GDM1 (cell line): ENCODE results near the gene GPR146.
A peak's percentile ranks its signal among the peaks of the same experiment; 100 is the strongest.
"Not testable (repeated sequence)": the region's sequence is repeated elsewhere in the genome, so short reads cannot be mapped to it uniquely, and the experiment has no call there.

Source experiments
- DNase-seq: peaks from one replicate; lab custom pipeline; 2025; lab: John Stamatoyannopoulos, UW

Gene GPR146

DNA sequence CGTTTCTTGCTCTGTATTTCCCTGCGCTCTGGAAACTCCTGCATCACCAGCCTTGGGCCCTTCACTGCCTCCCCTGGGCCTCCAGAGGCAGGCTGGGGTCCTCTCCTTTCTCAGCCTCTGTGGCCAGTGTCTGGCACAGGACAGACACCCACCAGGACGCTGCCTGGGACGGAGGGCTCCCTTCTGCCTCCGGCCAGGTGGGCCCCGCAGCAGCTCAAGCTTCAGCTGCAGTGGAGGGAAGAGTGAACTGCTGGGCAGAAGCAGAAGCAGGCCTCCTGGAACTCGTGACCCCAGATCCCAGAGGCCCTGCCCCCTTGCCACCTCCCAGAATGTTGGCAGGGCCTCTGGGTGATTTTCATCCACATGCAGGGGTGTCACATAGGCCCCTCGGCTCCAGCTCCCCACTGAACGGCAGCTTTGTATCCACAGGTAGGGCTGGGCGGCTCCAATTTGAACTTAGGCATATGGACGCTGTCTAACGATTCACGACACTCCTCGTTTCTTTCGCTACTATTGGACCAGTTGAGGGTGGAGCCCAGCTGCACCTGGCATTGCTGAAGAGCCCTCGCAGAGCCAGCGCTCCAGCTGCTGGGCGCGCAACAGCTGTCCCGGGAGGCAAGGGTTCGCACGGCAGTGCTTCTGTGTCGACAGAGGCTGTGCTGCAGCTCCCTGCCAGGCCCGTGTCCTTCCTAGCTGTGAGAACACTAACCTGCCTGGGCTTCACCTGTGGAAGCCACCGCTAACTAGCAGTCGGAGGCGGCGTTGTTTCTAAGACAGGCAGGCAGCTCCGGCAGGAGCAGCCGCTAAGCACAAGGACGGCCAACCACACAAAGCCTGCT is 18.4 kb upstream of the GPR146 start:
- no peak for DNase-seq

DNA sequence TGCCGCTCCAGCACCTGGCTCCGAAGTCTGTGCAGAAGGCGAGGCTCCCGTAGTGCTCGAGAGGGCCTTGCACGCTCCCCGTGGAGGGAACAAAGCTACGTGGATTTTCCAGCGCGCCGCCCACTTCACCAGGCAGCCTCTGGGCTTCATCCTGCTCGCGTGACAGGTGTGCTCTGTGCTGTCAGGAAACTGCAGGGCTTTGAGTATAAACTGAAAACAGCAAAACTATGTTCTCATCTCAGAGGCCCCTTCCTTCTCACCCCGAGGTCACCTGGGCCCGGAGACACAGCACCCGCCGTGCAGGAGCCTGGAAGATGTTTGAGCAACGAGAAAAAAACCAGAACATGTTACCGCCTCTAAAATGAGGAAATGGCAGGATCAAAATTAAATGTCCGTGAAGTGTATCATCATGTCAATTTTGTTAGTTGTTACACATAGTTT is 17.6 kb upstream of the GPR146 start:
- DNase-seq = no peak

DNA sequence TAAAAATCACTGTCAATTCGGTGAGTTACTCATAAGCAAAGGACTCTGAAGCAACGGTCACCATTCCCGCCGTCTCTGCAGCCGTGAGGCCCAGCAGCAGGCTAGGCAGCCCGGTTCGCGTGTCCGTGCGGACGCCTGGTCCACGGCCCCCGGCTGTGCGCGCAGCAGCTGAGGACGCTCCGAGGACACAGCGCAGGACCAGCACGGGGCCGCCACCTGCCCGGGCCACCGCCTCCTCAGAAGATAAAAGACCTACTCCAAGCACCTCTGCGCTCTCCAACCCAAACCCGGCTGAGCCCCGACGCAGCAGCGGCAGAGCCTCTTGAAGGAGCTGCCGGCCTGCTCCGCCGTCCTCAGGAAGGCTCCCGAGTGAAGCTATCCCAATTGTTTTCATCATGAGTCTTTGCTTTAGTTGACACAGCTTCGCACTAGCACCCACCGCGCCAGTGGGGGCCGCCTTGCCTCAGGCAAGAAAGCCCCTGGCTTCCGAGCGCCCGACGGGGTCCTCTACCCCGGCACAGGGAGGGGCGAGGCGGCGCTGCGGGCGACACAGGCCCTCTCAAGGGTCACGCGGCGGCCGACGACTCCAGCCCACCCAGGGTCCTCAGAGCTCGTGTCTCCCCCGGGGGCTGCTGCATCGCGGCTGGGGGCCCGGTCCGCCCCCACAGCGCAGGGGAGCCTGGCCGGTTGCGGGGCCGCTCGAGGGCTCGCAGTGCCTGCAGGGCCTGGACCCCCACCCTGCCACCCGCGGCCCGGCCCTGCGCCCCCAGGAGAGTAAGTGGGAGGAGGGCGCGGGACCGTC is 16.9 kb upstream of the GPR146 start:
- no peak for DNase-seq

DNA sequence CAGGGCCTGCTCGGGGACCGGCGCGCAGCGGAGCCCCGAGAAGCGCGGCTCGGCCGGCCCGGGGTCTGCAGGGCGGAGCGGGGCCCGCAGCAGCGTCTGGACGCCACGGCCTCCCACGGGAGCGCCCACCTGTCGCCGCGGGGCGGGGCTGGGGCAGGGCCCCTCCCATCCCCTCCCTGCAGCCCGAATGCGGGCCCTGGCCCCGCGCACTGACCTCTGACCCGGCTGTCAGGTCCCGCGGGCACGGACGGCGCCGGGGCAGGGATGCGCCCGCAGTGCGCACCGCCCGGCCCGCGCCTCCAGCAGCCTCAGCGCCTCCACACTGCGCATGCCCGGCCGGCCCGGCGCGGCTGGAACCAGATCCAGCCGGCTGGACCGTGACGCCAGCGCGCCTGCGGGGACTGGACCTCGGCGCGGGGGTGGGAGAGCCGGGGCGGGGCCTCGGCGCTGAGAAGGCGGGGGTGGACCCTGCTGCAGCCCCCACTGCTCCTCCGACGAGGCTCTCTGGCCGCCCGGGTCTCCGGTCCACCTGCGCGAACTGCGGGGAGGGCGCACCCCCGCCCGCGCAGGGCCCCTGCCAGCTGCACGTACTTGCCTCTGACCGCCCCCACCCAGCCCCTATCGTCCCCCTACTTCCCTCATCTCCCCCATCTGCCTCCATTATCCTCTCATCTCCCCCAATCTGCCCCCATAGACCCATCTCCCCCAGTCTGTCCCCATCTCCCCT is 16.1 kb upstream of the GPR146 start:
- peak; percentile 82 for DNase-seq

DNA sequence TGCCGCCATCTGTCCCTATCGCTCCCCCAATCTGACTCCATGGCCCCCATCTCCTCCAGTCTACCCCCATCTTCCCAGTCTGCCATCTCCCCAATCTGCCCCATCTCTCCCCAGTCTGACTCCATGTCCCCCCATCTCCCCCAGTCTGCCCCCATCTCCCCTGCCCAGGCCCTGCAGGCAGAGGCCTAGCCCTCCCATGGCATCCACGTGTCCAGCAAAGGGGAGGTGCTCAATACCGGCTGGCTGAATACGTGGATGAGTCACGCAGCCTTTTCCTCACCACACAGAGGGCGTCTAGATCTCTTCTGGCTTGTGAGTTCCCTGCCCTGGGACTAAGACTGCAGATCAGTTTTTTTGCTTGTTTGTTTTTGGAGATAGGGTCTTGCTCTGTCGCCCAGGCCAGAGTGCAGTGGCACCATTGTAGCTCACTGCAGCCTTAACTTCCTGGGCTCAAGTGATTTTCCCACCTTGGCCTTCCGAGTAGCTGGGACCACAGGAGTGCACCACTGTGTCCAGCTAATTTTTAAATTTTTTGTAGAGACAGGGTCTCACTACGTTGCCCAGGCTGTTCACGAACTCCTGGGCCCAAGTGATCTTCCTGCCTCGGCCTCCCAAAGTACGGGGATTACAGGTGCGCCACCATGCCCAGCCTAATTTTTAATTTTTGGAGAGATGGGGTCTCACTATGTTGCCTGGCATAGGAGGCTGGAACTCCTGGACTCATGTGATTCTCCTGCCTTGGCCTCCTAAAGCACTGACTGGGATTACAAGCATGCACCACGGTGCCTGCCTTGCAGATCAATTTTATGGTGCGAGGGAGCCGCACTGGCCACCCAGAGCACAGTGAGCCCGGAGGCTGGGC is 15.3 kb upstream of the GPR146 start:
- DNase-seq = peak; percentile 82

DNA sequence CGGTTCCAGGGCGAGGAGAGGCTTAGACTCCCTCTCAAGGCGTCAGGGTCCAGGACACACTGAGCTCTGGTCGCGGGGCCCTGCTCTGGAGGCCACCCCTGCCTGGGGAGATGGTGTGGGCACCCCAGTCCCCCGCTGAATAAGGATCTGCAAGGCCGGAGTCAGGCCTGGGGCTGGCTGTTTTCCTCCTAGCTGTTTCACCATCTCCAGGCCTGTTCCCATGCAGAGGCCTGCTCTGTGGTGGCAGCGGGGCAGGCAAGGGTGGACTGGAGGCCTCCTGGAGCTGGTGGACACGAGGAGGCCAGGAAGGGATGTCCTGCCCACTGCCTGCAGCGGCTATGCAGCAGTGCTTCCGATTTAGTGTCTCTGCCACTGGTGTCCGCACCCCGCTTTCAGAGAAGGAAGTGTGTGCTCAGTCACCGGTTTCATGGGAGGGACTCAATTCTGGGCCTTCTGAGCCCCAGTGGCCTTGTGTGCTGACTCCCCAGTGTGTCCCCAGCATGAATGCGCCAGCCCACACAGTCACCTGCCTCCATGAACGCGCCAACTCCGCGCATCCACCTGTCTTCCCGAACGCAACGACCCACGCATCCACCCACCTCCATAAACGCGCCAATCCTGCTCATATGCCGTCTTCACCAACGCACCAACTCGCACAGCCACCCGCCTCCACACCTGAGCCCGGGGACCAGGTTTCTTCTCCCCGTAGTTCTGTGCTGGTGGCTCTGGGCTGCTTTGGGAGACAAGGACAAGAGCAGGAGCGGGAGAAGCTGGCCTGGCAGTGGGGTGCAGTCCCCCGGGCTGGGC is 14.5 kb upstream of the GPR146 start:
- DNase-seq = no peak

DNA sequence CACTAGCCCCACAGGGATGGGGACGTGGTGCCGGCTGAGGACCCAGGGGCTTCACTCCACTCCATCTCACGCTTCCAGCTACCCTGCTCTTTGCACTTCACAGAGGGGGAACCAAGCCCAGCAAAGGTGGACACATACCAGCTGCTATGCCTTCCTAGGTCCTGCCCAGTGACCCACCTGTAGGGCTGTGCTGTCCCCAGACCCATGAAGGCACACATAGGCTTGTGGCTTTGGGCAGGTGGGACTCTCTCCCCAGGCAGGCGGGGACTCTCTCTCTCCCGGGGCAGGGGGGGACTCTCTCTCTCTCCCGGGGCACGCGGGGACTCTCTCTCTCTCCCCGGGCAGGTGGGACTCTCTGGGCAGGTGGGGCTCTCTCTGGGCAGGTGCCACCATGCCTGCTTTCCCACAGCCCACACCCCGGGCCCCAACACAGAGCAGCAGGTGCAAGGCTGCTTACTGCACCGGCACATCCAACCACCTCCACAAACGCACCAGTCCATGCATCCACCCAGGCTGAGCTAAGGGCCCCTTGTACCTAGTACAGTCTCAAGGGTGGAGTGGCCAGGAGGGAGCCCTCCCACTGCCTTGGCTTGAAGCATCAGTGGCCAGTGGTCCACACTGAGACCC is 13.8 kb upstream of the GPR146 start:
- DNase-seq = no peak

DNA sequence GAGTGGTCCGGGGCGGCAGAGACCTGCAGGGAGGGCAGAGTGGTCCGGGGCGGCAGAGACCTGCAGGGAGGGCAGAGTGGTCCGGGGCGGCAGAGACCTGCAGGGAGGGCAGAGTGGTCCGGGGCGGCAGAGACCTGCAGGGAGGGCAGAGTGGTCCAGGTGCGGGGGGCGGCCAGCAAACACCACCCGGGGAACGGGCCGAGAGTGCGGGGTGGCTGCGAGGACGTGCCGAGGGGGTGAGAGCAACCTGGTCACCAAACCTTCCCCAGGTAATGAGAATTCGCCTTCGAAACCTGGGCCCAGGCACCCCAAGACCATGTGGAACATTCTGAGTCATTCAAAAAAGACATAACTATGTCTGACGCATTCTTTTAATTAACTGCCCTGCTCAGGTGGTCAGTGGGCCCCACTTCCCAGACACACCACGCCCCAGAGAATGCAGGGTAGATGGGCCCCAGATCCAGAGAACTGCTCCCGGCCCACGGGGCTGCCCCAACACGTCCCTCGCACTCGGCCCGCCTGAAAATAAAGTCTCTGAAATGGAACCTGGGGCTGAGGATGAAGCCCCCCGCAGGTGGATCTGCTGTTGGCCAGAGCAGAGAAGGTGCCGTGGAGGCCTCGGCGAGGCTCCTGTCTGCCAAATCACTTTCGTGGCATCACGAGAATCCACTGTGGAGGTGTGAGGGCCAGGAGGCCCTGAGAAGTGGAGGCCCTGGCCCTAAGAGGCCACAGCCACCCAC is 12.5 kb upstream of the GPR146 start:
- DNase-seq = no peak

DNA sequence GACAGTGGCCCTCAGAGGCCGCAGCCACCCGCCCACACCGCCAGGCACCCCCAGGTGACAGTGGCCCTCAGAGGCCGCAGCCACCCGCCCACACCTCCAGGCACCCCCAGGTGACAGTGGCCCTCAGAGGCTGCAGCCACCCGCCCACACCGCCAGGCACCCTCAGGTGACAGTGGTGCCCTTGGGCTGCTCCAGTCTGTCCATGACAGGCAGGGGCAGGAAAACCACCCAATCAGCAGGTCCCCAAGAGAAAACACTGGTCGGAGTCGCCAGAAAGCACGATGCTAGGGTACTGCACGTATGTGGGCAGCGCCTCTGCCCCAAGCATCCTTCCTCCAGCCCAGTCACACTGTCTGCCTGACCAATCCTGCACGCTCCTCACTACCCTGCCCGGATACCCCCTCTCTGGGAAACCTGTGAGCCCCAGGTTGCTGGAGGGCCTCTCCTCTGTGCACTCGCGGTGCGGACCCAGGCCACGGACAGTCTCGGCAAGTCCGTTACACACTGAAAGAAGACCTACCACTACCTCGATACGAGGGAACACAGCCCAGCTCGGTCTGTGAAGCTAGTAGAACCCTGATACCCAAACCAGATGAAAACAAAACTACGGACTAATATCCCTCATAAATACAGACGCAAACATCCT is 11.7 kb upstream of the GPR146 start:
- DNase-seq = no peak

DNA sequence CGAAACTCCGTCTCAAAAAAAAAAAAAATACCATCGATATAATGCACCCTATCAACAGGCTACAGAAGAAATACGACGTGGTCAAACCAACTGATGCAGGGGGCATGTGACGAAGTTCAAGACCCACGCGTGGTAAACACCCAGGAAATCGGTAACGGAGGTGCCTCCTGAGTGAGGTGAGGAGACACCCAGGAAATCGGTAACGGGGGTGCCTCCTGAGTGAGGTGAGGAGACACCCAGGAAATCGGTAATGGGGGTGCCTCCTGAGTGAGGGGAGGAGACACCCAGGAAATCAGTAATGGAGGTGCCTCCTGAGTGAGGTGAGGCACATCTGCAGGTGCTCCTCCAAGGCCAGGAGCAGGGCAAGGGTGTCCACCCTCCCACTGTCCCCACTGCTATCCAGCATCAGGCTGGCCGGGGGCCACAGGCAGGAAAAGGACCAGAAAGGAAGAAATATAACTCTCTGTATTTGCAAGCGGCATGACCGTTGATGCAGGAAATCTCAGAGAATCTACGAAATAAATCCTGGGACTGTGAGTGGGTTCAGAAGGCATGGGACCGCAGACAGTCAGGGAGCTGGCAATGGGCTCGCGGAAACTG is 10.7 kb upstream of the GPR146 start:
- no peak for DNase-seq

DNA sequence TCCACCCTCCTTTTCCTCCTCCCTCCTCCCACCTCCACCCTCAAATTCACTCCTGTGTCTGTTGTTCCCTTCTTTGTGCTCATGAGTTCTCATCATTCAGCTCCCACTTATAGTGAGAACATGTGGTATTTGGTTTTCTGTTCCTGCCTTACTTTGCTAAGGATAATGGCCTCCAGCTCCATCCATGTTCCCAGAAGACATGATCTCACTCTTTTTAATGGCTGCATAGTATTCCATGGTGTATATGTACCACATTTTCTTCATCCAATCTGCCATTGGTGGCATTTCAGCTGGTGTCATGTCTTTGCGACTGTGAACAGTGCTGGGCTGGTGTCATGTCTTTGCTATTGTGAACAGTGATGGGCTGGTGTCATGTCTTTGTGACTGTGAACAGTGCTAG is 9.6 kb upstream of the GPR146 start:
- DNase-seq = not testable (repeated sequence)

DNA sequence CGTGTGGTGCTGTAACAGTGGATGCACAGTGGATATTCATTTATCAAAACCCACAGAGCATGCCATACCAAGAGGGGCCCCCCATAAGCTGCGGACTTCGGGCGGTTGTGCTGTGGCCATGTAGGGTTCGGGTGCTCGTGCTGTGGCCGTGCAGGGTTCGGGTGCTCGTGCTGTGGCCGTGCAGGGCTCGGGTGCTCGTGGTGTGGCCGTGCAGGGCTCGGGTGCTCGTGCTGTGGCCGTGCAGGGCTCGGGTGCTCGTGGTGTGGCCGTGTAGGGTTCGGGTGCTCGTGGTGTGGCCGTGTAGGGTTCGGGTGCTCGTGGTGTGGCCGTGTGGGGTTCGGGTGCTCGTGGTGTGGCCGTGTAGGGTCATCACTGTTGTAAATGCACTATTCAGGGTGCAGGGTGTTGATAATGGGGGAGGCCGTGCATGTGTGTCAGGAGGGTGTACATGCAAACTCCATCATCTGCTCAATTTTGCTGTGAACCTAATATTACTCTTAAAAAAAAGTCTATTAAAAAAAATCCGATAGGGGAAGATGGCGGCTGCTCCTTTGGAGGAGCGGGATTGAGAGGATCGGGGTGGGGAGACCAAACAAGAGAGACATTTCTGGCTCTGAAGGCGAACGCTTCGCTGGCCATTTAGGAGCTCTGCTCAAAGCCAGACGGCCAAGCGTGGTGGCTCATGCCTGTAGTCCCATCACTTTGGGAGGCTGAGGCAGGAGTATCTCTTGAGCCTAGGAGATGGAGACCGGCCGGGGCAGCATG is 8.0 kb upstream of the GPR146 start:
- not testable (repeated sequence) for DNase-seq

DNA sequence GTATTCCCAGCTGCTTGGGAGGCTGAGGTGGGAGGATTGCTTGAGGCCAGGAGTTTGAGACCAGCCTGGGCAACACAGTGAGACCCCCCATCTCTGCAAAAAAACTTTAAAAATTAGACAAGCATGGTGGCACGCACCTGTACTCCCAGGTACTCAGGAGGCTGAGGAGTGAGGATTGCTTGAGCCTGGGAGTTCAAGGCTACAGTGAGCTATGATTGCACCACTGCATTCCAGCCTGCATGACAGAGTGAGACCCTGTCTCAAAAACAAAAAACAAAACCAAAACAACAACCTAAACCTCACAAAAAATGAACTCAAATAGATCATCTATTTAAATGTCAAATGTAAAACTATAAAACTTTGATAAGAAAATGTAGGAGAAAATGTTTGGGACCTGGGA is 4.1 kb upstream of the GPR146 start:
- DNase-seq = not testable (repeated sequence)

DNA sequence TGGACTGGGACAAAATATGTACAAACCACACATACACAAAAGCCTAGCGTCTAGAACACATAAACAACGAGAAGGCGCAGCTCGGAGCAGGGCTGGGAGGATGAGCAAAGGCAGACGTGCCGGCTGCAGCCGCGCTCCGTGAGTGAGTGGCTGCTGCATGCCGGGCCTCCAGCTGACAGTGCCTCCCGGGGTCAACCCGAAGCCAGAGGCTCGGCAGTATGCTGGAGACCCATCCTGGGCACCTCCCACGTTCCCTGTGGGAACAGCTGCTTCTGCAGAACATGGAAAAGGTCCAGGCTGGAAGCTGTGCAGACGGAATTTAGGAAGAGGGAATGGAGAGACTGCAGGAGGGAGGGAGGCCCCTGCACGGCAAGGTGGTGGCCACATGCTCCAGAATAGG is 3.6 kb upstream of the GPR146 start:
- DNase-seq = no peak

DNA sequence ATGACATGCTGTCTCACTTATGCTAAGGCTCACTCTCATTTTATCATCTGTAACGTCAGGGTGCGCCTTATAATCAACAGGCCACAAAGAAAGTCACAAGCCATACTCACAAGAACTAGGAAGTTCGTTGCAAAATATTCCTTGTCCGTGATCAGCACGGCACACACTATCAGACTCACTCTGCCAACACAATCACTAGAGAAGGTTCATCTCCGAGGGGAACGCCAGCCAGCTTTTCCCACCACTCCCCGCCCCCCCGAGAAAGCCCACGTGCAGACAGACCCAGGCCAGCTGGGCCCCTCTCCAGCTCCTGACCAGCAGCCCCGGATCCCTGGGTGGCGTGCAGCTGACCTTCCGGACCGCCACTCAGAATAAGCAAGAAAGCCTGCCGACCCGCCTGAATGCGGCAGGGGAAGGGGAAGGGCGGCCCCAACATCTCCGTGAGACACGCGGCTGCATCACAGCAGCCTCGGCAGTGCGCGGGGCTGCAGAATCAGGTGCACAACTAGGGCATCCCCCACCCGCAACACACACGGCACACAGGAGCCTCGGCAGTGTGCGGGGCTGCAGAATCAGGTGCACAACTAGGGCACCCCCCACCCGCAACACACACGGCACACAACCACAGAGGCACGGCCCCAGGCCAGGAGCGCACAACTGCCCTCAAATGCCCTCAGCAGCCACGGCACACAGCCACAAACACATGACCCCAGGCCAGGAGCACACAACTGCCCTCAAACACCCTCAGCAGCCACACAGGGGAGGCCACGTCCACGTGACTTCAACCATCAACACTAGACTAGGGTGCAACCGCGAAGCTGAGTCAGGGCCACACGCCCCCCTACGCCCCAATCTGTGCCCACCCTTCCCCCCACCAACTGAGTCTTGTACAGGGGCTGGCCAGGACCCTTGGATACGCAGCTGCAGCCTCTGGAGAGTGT is 2.5 kb upstream of the GPR146 start:
- no peak for DNase-seq

DNA sequence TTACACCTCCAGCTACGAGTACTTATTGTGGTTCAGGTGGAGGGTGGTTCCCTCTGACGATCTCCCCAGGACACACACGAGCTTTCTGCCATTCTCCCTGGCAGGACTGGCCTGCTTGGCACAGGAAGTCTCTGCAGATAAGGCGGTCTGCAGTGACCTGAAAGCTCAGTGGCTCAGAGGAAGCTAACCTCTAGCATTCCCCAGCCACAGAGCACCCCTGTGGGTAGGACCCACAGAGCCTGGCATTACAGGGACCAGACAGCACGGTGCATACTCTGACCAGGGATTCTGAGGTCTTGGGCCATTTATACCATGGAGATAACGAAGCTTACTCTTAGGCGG is 1.9 kb upstream of the GPR146 start:
- no peak for DNase-seq
